GM06990 (cell line): Measurements from ENCODE around the gene PUM2.

Source experiments
- DNase-seq: peaks from one replicate; pipeline ENCODE4 v3.0.0-alpha.2; 2011; ENCODE audit not compliant: insufficient read length; ENCODE audit errors: extremely low read depth
- H3K27me3 ChIP-seq: replicated peaks from 2 replicates; pipeline ENCODE4 v1.6.0; 2011; ENCODE audit warnings: low read length; ENCODE audit not compliant: control insufficient read depth, insufficient read depth
- H3K36me3 ChIP-seq: 2 replicates; pipeline ENCODE4 v1.5.1; 2011; ENCODE audit warnings: low read length; ENCODE audit not compliant: control insufficient read depth, insufficient read depth
- H3K4me3 ChIP-seq: replicated peaks from 2 replicates; pipeline ENCODE4 v1.5.1; 2011; ENCODE audit warnings: low read depth, mild to moderate bottlenecking, control low read depth, low read length
- TF ChIP-seq, protein P1 (sequence below): IDR thresholded peaks from 2 replicates; pipeline ENCODE4 v1.5.1; 2011; ENCODE audit warnings: low read length, control low read depth, mild to moderate bottlenecking, inconsistent platforms; ENCODE audit not compliant: insufficient read depth, poor library complexity, severe bottlenecking

The PUM2 gene

GRCh38 chr2:20211860-20212458 lies 138.7 kb downstream of the PUM2 start:
- TF ChIP-seq, protein P1, sequence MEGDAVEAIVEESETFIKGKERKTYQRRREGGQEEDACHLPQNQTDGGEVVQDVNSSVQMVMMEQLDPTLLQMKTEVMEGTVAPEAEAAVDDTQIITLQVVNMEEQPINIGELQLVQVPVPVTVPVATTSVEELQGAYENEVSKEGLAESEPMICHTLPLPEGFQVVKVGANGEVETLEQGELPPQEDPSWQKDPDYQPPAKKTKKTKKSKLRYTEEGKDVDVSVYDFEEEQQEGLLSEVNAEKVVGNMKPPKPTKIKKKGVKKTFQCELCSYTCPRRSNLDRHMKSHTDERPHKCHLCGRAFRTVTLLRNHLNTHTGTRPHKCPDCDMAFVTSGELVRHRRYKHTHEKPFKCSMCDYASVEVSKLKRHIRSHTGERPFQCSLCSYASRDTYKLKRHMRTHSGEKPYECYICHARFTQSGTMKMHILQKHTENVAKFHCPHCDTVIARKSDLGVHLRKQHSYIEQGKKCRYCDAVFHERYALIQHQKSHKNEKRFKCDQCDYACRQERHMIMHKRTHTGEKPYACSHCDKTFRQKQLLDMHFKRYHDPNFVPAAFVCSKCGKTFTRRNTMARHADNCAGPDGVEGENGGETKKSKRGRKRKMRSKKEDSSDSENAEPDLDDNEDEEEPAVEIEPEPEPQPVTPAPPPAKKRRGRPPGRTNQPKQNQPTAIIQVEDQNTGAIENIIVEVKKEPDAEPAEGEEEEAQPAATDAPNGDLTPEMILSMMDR = no peak
- DNase-seq = no peak
- H3K36me3 ChIP-seq = peaks cover 1% of the 10 kb centered on the region; the same call in 1 of the 2 replicates

DNA sequence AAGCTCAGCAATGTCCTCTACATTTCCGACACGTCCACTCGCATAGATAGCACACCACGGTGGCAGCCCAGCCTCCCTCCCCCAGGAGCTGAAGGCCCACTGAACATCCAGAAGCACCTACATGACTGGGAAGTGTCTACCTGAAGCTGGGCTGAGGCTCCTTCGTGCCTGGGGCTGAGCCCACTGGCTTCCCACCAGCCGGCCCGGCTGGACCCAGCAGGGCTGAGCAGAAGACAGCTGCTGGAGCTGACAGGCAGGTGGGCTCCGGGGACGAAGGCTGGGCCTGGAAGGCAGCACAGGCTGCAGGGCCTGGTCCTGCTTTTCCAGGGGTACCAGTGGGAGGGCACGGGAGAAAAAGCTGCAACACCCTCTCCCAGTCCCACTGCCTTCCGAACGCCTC lies 139.2 kb downstream of the PUM2 start:
- Histone ChIP-seq H3K36me3 (no peaks in the 10 kb centered on the region; the same call in 1 of the 2 replicates), H3K4me3 (no peak overlapping the region), H3K27me3 (no peaks in the 10 kb centered on the region)
- DNase-seq = no peak
- TF ChIP-seq, protein P1 = no peak

More at GRCh38 chr2:20211860-20212458, 138.7 kb downstream of the PUM2 start:
- no peak overlapping the region for H3K4me3 ChIP-seq
- no peaks in the 10 kb centered on the region for H3K27me3 ChIP-seq

- TF ChIP-seq, protein P1 = no peak
- H3K4me3 ChIP-seq = no peak overlapping the region
- DNase-seq = no peak
Measured at GRCh38 chr2:20210462-20210861, 140.2 kb downstream of the PUM2 start.

DNA sequence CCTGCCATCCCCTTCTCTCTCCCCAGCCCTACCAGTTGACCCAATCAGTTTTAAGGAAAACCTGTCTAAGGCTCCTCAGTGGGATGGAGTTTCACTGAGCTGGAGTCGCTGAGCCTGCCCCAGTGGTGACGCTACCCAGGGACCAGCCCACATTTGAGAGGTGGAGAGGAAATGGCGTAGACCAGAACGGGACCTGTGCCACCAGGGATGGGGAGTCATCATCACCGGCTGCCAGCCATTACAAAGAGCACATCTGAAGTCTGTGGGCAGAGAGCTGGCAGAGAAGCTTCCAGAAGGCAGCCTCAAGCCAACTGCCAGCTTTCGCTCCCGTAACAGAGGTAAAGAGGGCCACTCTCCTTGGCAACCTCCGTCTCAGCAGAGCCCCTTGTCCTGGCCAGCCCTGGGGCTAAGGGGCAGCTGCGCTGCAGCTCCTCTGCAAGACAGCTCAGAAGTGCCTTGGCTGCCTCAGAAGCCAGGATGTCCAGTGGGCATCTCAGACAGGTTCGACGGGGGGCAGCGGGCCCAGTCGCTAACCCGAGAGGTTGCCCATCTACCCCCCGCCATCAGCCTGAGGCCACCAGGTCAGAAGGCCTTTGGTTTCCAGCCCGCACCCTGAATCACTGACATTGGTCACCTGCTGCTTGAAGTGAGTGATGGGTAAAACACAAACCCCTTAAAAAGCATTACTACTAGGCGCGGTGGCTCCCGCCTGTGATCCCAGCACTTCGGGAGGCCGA lies 141.1 kb downstream of the PUM2 start:
- Histone ChIP-seq H3K36me3 (peaks cover 8% of the 10 kb centered on the region), H3K27me3 (no peaks in the 10 kb centered on the region), H3K4me3 (no peak overlapping the region)
- TF ChIP-seq, protein P1 = no peak
- no peak for DNase-seq

More at GRCh38 chr2:20210462-20210861, 140.2 kb downstream of the PUM2 start:
- no peaks in the 10 kb centered on the region for H3K27me3 ChIP-seq
- H3K36me3 ChIP-seq = peaks cover 2% of the 10 kb centered on the region

DNA sequence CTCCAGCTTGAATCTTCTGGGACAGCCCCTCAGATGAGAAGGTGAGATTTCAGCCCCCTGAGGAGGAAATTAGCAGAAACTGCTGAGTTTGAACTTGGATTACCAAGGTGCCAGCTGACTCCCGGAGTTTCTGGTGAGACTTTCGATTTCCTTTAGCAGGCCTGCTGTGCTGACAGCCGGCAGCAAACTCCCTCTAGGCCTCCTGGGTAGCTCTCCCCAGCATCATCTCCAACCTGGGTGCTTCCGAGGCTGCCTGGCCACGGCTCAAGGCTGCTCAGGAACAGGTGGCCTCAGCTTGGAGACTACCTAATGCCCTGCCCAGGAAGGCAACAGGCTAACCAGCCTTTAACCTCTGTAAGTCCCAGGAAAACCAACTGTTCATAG lies 142.2 kb downstream of the PUM2 start:
- TF ChIP-seq, protein P1 = no peak
- Histone ChIP-seq H3K36me3 (peaks cover 16% of the 10 kb centered on the region), H3K4me3 (no peak overlapping the region; the same call in 1 of the 2 replicates), H3K27me3 (no peaks in the 10 kb centered on the region)
- no peak for DNase-seq
